ENCODE measurements around the gene JADE2.

Gene JADE2

GRCh38 chr5:134521841-134522240, 3.6 kb upstream of the JADE2 start:
- Histone ChIP-seq H3K79me1 (ENCODE audit: low read length) (no peaks in the 10 kb centered on the region), H3K4me3 (ENCODE audit: low read length) (no peak overlapping the region), H3K4me2 (ENCODE audit: low read length) (no peak overlapping the region), H3K36me3 (ENCODE audit: control insufficient read depth, insufficient read depth, low read length) (no peaks in the 10 kb centered on the region), H3K4ac (ENCODE audit: low read depth, low read length) (no peak overlapping the region), H2AK5ac (ENCODE audit: low read length) (no peak overlapping the region), H2BK5ac (ENCODE audit: low read length) (no peak overlapping the region), H3K27ac (ENCODE audit: low read depth, low read length) (no peak overlapping the region), H3K18ac (ENCODE audit: low read length) (no peak overlapping the region), H3K9ac (ENCODE audit: low read length) (no peak overlapping the region), H4K8ac (ENCODE audit: low read depth, low read length) (no peak overlapping the region), H3K27me3 (ENCODE audit: insufficient read depth, low read length, poor library complexity) (no peaks in the 10 kb centered on the region), H4K5ac (ENCODE audit: low read length) (no peak overlapping the region), H2BK15ac (replicated peaks; ENCODE audit: low read depth) (no peak overlapping the region), H3K56ac (ENCODE audit: low read length) (no peak overlapping the region), H3K79me2 (ENCODE audit: control insufficient read depth, insufficient read depth, low read length) (peaks cover 6% of the 10 kb centered on the region), H3K4me1 (ENCODE audit: control insufficient read depth, low read depth, low read length) (no peaks in the 10 kb centered on the region), H2BK120ac (ENCODE audit: low read depth, low read length) (no peak overlapping the region), H3K23ac (ENCODE audit: low read length) (no peak overlapping the region)
- no peak for DNase-seq
- WGBS (ENCODE audit: extremely low coverage, insufficient coverage, low lambda C conversion rate): no CpG with 5 or more reads among the region's 3 CpGs

GRCh38 chr5:134523543-134524271, 1.8 kb upstream of the JADE2 start:
- peak overlapping the region; percentile 82 for H3K4me2 ChIP-seq (ENCODE audit: low read length)
- H3K18ac ChIP-seq (ENCODE audit: low read length): peak overlapping the region; percentile 55
- peaks cover 6% of the 10 kb centered on the region for H3K4me1 ChIP-seq (ENCODE audit: control insufficient read depth, low read depth, low read length)
- H3K4me3 ChIP-seq (ENCODE audit: low read length): no peak overlapping the region
- peaks cover under 1% of the 10 kb centered on the region for H3K79me1 ChIP-seq (ENCODE audit: low read length)
- H3K9ac ChIP-seq (ENCODE audit: low read length): peak overlapping the region; percentile 88
- peak overlapping the region; percentile 15 for H2BK120ac ChIP-seq (ENCODE audit: low read depth, low read length)
- no peak overlapping the region for H3K4ac ChIP-seq (ENCODE audit: low read depth, low read length)
- H2BK15ac ChIP-seq (replicated peaks; ENCODE audit: low read depth): no peak overlapping the region
- H4K8ac ChIP-seq (ENCODE audit: low read depth, low read length): no peak overlapping the region
- H3K36me3 ChIP-seq (ENCODE audit: control insufficient read depth, insufficient read depth, low read length): no peaks in the 10 kb centered on the region
- H3K79me2 ChIP-seq (ENCODE audit: control insufficient read depth, insufficient read depth, low read length): peaks cover 16% of the 10 kb centered on the region
- H3K27me3 ChIP-seq (ENCODE audit: insufficient read depth, low read length, poor library complexity): no peaks in the 10 kb centered on the region
- H3K56ac ChIP-seq (ENCODE audit: low read length): peak overlapping the region; percentile 96
- H3K27ac ChIP-seq (ENCODE audit: low read depth, low read length): peak overlapping the region; percentile 94
- no CpG with 5 or more reads among the region's 13 CpGs for WGBS (ENCODE audit: extremely low coverage, insufficient coverage, low lambda C conversion rate)
- no peak overlapping the region for H3K23ac ChIP-seq (ENCODE audit: low read length)
- peak; percentile 32 for DNase-seq
- H2BK5ac ChIP-seq (ENCODE audit: low read length): peak overlapping the region; percentile 44
- H2AK5ac ChIP-seq (ENCODE audit: low read length): no peak overlapping the region
- H4K5ac ChIP-seq (ENCODE audit: low read length): no peak overlapping the region

GRCh38 chr5:134524272-134524825, 1.1 kb upstream of the JADE2 start:
- Histone ChIP-seq H3K4me2 (ENCODE audit: low read length) (peak overlapping the region; percentile 82), H4K8ac (ENCODE audit: low read depth, low read length) (peak overlapping the region; percentile 98), H3K23ac (ENCODE audit: low read length) (no peak overlapping the region), H2BK120ac (ENCODE audit: low read depth, low read length) (peak overlapping the region; percentile 15), H3K27me3 (ENCODE audit: insufficient read depth, low read length, poor library complexity) (no peaks in the 10 kb centered on the region), H3K79me2 (ENCODE audit: control insufficient read depth, insufficient read depth, low read length) (peaks cover 22% of the 10 kb centered on the region), H2BK5ac (ENCODE audit: low read length) (peak overlapping the region; percentile 87), H3K18ac (ENCODE audit: low read length) (peak overlapping the region; percentile 94), H4K5ac (ENCODE audit: low read length) (no peak overlapping the region), H3K9ac (ENCODE audit: low read length) (peak overlapping the region; percentile 88), H2AK5ac (ENCODE audit: low read length) (no peak overlapping the region), H2BK15ac (replicated peaks; ENCODE audit: low read depth) (no peak overlapping the region), H3K36me3 (ENCODE audit: control insufficient read depth, insufficient read depth, low read length) (no peaks in the 10 kb centered on the region), H3K79me1 (ENCODE audit: low read length) (peaks cover 6% of the 10 kb centered on the region), H3K4ac (ENCODE audit: low read depth, low read length) (peak overlapping the region; percentile 44), H3K4me1 (ENCODE audit: control insufficient read depth, low read depth, low read length) (peaks cover 12% of the 10 kb centered on the region), H3K56ac (ENCODE audit: low read length) (peak overlapping the region; percentile 96), H3K4me3 (ENCODE audit: low read length) (peak overlapping the region; percentile 69), H3K27ac (ENCODE audit: low read depth, low read length) (peak overlapping the region; percentile 94)
- DNase-seq: peak; percentile 94
- WGBS (ENCODE audit: extremely low coverage, insufficient coverage, low lambda C conversion rate): no CpG with 5 or more reads among the region's 40 CpGs

GRCh38 chr5:134525683-134526482, 413 bp downstream of the JADE2 start:
- Histone ChIP-seq H3K36me3 (ENCODE audit: control insufficient read depth, insufficient read depth, low read length) (no peaks in the 10 kb centered on the region), H3K27me3 (ENCODE audit: insufficient read depth, low read length, poor library complexity) (no peaks in the 10 kb centered on the region), H2BK5ac (ENCODE audit: low read length) (peak overlapping the region; percentile 79), H2BK15ac (replicated peaks; ENCODE audit: low read depth) (no peak overlapping the region), H2AK5ac (ENCODE audit: low read length) (no peak overlapping the region), H3K23ac (ENCODE audit: low read length) (no peak overlapping the region), H3K4ac (ENCODE audit: low read depth, low read length) (peak overlapping the region; percentile 44), H3K56ac (ENCODE audit: low read length) (peak overlapping the region; percentile 99), H3K27ac (ENCODE audit: low read depth, low read length) (peak overlapping the region; percentile 99), H3K4me2 (ENCODE audit: low read length) (peak overlapping the region; percentile 49), H3K4me3 (ENCODE audit: low read length) (peak overlapping the region; percentile 82), H3K79me1 (ENCODE audit: low read length) (peaks cover 6% of the 10 kb centered on the region), H2BK120ac (ENCODE audit: low read depth, low read length) (peak overlapping the region; percentile 56), H3K18ac (ENCODE audit: low read length) (peak overlapping the region; percentile 94), H4K5ac (ENCODE audit: low read length) (no peak overlapping the region), H3K4me1 (ENCODE audit: control insufficient read depth, low read depth, low read length) (peaks cover 21% of the 10 kb centered on the region), H4K8ac (ENCODE audit: low read depth, low read length) (peak overlapping the region; percentile 5), H3K79me2 (ENCODE audit: control insufficient read depth, insufficient read depth, low read length) (peaks cover 38% of the 10 kb centered on the region), H3K9ac (ENCODE audit: low read length) (peak overlapping the region; percentile 98)
- no CpG with 5 or more reads among the region's 84 CpGs for WGBS (ENCODE audit: extremely low coverage, insufficient coverage, low lambda C conversion rate)
- peak; percentile 94 for DNase-seq

GRCh38 chr5:134526483-134527155, 1.1 kb downstream of the JADE2 start:
- peak overlapping the region; percentile 56 for H2BK120ac ChIP-seq (ENCODE audit: low read depth, low read length)
- peak; percentile 96 for DNase-seq
- peak overlapping the region; percentile 82 for H3K4me3 ChIP-seq (ENCODE audit: low read length)
- WGBS (ENCODE audit: extremely low coverage, insufficient coverage, low lambda C conversion rate): no CpG with 5 or more reads among the region's 61 CpGs
- H3K4ac ChIP-seq (ENCODE audit: low read depth, low read length): peak overlapping the region; percentile 44
- no peaks in the 10 kb centered on the region for H3K27me3 ChIP-seq (ENCODE audit: insufficient read depth, low read length, poor library complexity)
- no peak overlapping the region for H2BK15ac ChIP-seq (replicated peaks; ENCODE audit: low read depth)
- H3K9ac ChIP-seq (ENCODE audit: low read length): peak overlapping the region; percentile 98
- H3K36me3 ChIP-seq (ENCODE audit: control insufficient read depth, insufficient read depth, low read length): no peaks in the 10 kb centered on the region
- peak overlapping the region; percentile 99 for H3K27ac ChIP-seq (ENCODE audit: low read depth, low read length)
- peaks cover 6% of the 10 kb centered on the region for H3K79me1 ChIP-seq (ENCODE audit: low read length)
- peaks cover 23% of the 10 kb centered on the region for H3K4me1 ChIP-seq (ENCODE audit: control insufficient read depth, low read depth, low read length)
- peak overlapping the region; percentile 56 for H2BK5ac ChIP-seq (ENCODE audit: low read length)
- peaks cover 45% of the 10 kb centered on the region for H3K79me2 ChIP-seq (ENCODE audit: control insufficient read depth, insufficient read depth, low read length)
- peak overlapping the region; percentile 99 for H3K56ac ChIP-seq (ENCODE audit: low read length)
- H2AK5ac ChIP-seq (ENCODE audit: low read length): no peak overlapping the region
- H3K18ac ChIP-seq (ENCODE audit: low read length): peak overlapping the region; percentile 94
- H4K8ac ChIP-seq (ENCODE audit: low read depth, low read length): peak overlapping the region; percentile 5
- H3K23ac ChIP-seq (ENCODE audit: low read length): no peak overlapping the region
- H4K5ac ChIP-seq (ENCODE audit: low read length): no peak overlapping the region
- peak overlapping the region; percentile 62 for H3K4me2 ChIP-seq (ENCODE audit: low read length)
